WTC11 (cell line): ENCODE results near the gene DNAJB8.

Experiments used
- ATF3 ChIP-seq: sonication (generic); formaldehyde crosslinking; conservative IDR thresholded peaks from 2 replicates; pipeline ENCODE4 v1.8.1; 2022; ENCODE audit warnings: mild to moderate bottlenecking, missing genetic modification reagents
- CTCF ChIP-seq: fragments of 200-600 bp; IDR thresholded peaks from 2 replicates; pipeline ENCODE4 v1.8.0; 2022; ENCODE audit warnings: antibody characterized with exemption
- ELF4 ChIP-seq: sonication (generic); formaldehyde crosslinking; IDR thresholded peaks from 2 replicates; pipeline ENCODE4 v1.8.1; 2022; ENCODE audit warnings: low read depth, mild to moderate bottlenecking, moderate library complexity, missing genetic modification reagents
- ESRRA ChIP-seq: sonication (generic); formaldehyde crosslinking; IDR thresholded peaks from 2 replicates; pipeline ENCODE4 v1.8.1; 2022; ENCODE audit warnings: mild to moderate bottlenecking, missing genetic modification reagents, borderline replicate concordance
- NFE2L1 ChIP-seq: sonication (generic); formaldehyde crosslinking; IDR thresholded peaks from 2 replicates; pipeline ENCODE4 v1.8.1; 2023; ENCODE audit warnings: missing genetic modification reagents
- NR3C1 ChIP-seq: sonication (generic); formaldehyde crosslinking; conservative IDR thresholded peaks from 2 replicates; pipeline ENCODE4 v1.8.1; 2023; ENCODE audit warnings: low read depth, mild to moderate bottlenecking, missing genetic modification reagents
- SP1 ChIP-seq: sonication (generic); formaldehyde crosslinking; conservative IDR thresholded peaks from 2 replicates; pipeline ENCODE4 v1.8.1; 2022; ENCODE audit warnings: missing genetic modification reagents
- TF ChIP-seq, protein P1 (sequence below): sonication (generic); formaldehyde crosslinking; IDR thresholded peaks from 2 replicates; pipeline ENCODE4 v1.8.0; 2023; ENCODE audit warnings: missing genetic modification reagents
- TF ChIP-seq, protein P2 (sequence below): sonication (generic); formaldehyde crosslinking; IDR thresholded peaks from 2 replicates; pipeline ENCODE4 v1.8.1; 2023; ENCODE audit warnings: mild to moderate bottlenecking, missing genetic modification reagents
- TF ChIP-seq, protein P3 (sequence below): sonication (generic); formaldehyde crosslinking; IDR thresholded peaks from 2 replicates; pipeline ENCODE4 v1.8.1; 2023; ENCODE audit warnings: mild to moderate bottlenecking, missing genetic modification reagents, moderate library complexity

DNA sequence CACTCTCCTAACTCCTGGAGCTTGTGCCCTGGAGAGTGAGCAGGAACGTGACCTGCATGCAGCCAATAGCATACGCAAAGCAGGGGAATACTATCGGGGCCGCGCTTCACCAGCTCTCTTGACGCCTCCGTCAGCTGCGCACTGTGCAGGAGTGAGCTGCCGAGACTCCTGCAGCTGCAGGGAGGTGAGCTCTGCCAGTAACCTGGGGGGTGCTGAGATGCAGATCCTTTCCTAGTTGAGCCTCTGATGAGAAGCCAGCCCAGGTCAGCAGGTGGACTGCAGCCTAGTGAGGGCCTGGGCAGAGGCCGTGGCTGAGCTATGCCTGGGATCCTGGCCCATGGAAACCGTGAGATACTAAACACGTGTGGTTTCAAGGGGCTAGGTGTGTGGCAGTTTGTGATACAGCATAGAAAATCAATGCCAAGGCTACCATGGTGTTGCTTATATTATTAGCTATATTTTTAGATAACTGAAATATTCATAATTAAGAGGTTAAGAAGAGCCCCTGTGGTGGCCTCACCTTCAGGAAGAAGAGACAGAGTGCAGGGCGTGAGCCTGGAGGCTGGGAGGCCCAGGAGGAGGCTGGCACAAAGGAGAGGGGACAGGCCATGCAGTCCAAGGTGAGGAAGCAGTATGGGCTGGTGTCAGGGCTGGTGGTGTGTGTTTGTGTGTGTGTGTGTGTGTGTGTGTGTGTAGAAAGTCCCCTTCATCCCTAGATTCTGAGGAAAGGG lies 5.9 kb upstream of the DNAJB8 start:
- TF ChIP-seq, protein P1, sequence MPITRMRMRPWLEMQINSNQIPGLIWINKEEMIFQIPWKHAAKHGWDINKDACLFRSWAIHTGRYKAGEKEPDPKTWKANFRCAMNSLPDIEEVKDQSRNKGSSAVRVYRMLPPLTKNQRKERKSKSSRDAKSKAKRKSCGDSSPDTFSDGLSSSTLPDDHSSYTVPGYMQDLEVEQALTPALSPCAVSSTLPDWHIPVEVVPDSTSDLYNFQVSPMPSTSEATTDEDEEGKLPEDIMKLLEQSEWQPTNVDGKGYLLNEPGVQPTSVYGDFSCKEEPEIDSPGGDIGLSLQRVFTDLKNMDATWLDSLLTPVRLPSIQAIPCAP = no peak
- TF ChIP-seq NR3C1 (CRISPR knock-in tag) (no peak), CTCF (no peak), ATF3 (CRISPR knock-in tag) (no peak), ESRRA (CRISPR knock-in tag) (no peak), ELF4 (CRISPR knock-in tag) (no peak), SP1 (CRISPR knock-in tag) (no peak), NFE2L1 (CRISPR knock-in tag) (no peak)
- TF ChIP-seq, protein P2, sequence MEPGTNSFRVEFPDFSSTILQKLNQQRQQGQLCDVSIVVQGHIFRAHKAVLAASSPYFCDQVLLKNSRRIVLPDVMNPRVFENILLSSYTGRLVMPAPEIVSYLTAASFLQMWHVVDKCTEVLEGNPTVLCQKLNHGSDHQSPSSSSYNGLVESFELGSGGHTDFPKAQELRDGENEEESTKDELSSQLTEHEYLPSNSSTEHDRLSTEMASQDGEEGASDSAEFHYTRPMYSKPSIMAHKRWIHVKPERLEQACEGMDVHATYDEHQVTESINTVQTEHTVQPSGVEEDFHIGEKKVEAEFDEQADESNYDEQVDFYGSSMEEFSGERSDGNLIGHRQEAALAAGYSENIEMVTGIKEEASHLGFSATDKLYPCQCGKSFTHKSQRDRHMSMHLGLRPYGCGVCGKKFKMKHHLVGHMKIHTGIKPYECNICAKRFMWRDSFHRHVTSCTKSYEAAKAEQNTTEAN = no peak
- TF ChIP-seq, protein P3, sequence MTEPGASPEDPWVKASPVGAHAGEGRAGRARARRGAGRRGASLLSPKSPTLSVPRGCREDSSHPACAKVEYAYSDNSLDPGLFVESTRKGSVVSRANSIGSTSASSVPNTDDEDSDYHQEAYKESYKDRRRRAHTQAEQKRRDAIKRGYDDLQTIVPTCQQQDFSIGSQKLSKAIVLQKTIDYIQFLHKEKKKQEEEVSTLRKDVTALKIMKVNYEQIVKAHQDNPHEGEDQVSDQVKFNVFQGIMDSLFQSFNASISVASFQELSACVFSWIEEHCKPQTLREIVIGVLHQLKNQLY = no peak
